VCaP (cell line): ENCODE data around the gene YWHAB.

Source experiments
- H3K27ac ChIP-seq: fragments of 450-650 bp; 2 replicates; pipeline ENCODE4 v1.5.1; 2017
- TF ChIP-seq, protein P1 (sequence below): fragments of 450-650 bp; conservative IDR thresholded peaks from 2 replicates; pipeline ENCODE4 v1.5.1; 2017; ENCODE audit warnings: mild to moderate bottlenecking, moderate library complexity

The YWHAB gene

DNA sequence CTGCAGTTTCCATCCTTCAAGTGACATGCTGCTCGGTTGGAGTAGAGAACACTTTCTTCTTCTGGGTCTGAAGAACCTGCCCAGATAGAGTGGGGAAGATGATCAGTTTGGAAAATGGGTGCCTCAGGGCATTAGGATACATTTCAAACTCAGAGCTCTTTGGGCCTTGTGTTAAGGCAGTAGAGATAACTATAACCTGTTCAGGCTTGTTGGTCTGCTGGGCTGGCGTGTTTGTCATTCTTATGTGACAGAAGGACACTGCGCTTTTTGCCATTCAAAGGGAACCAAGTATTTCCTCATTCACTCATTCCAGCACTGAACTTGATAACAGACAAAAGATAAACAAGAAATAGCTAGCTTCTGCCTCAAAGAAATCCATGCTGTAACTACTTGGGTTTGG is 70.9 kb downstream of the YWHAB start:
- H3K27ac ChIP-seq = no peak overlapping the region
- TF ChIP-seq, protein P1, sequence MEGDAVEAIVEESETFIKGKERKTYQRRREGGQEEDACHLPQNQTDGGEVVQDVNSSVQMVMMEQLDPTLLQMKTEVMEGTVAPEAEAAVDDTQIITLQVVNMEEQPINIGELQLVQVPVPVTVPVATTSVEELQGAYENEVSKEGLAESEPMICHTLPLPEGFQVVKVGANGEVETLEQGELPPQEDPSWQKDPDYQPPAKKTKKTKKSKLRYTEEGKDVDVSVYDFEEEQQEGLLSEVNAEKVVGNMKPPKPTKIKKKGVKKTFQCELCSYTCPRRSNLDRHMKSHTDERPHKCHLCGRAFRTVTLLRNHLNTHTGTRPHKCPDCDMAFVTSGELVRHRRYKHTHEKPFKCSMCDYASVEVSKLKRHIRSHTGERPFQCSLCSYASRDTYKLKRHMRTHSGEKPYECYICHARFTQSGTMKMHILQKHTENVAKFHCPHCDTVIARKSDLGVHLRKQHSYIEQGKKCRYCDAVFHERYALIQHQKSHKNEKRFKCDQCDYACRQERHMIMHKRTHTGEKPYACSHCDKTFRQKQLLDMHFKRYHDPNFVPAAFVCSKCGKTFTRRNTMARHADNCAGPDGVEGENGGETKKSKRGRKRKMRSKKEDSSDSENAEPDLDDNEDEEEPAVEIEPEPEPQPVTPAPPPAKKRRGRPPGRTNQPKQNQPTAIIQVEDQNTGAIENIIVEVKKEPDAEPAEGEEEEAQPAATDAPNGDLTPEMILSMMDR = no peak
